GM13976 (cell line): ENCODE measurements around the gene DCST2.

Experiments
- DNase-seq: peaks from one replicate; pipeline ENCODE4 v3.0.0; 2012; ENCODE audit warnings: low spot score
- in situ Hi-C: fragments of 300-500 bp; cut with MboI; formaldehyde crosslinking; loops from one replicate; pipeline ENCODE4 v1.12.0; 2022; ENCODE audit warnings: low sequenced_read_pairs, mixed read lengths, inconsistent platforms; ENCODE audit not compliant: unreplicated experiment
- TF ChIP-seq, protein P1 (sequence below): IDR thresholded peaks from 2 replicates; pipeline ENCODE4 v1.5.1; 2012; ENCODE audit warnings: borderline replicate concordance, mild to moderate bottlenecking; ENCODE audit not compliant: insufficient read depth; ENCODE audit errors: extremely low read depth, missing control alignments, control extremely low read depth

Gene DCST2

DNA sequence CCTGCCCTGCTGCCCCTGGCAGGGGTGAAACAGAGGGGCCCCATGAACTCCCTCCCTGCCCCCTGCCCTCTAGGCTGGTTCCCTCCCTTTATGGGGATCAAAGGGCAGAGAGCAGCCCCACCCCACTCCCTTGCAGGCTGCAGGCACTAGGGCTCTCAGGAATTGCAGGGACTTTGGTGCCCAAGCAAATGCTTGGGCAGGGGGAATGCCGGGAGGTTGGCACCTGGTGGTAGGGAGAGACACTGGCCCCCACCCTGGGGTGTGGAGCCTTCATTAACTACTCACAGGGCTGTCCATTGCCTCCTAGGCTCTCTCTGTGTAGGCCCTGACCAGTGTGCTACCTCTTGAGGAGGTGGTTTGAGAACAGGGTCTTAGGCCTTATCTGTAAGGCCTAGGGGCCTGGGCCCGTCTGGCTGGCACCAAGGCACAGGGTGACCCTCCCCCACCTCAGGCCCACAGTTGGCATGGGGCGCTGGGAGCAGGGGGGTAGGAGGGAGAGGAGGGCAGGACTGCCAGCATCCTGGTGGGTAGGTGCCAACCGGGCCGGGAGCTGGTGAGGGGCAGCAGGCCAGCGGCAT, 26.2 kb downstream of the DCST2 start:
- no peak for DNase-seq
- TF ChIP-seq, protein P1, sequence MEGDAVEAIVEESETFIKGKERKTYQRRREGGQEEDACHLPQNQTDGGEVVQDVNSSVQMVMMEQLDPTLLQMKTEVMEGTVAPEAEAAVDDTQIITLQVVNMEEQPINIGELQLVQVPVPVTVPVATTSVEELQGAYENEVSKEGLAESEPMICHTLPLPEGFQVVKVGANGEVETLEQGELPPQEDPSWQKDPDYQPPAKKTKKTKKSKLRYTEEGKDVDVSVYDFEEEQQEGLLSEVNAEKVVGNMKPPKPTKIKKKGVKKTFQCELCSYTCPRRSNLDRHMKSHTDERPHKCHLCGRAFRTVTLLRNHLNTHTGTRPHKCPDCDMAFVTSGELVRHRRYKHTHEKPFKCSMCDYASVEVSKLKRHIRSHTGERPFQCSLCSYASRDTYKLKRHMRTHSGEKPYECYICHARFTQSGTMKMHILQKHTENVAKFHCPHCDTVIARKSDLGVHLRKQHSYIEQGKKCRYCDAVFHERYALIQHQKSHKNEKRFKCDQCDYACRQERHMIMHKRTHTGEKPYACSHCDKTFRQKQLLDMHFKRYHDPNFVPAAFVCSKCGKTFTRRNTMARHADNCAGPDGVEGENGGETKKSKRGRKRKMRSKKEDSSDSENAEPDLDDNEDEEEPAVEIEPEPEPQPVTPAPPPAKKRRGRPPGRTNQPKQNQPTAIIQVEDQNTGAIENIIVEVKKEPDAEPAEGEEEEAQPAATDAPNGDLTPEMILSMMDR = no peak

DNA sequence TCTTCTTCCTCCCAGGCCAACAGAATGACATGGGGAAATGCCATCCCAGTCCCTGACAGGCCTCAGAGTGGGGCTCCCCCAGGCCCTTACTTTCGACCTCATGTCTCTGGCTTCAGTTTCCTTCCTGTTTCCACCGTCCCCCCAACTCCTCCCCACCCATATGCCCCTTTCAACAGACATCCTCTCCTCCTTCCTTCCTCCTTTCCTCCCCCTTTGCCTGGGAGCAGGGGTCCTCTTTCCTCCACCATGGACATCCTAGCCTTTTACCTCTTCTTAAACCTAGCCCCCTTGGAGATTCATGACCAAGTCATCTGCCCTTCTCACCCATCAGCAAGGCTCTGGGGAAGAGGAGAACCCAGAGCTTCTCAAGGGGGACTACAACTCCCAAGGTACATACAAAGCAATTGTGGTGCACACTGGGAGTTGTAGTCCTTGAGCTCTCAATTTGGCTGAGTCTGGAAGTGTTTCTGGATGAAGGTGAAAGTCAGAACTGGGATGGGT, 26.9 kb downstream of the DCST2 start:
- TF ChIP-seq, protein P1 = no peak
- in situ Hi-C loops = no loop called here
- no peak for DNase-seq

More for the DNA sequence above, 26.2 kb downstream of the DCST2 start:
- in situ Hi-C loops = no loop called here

DNA sequence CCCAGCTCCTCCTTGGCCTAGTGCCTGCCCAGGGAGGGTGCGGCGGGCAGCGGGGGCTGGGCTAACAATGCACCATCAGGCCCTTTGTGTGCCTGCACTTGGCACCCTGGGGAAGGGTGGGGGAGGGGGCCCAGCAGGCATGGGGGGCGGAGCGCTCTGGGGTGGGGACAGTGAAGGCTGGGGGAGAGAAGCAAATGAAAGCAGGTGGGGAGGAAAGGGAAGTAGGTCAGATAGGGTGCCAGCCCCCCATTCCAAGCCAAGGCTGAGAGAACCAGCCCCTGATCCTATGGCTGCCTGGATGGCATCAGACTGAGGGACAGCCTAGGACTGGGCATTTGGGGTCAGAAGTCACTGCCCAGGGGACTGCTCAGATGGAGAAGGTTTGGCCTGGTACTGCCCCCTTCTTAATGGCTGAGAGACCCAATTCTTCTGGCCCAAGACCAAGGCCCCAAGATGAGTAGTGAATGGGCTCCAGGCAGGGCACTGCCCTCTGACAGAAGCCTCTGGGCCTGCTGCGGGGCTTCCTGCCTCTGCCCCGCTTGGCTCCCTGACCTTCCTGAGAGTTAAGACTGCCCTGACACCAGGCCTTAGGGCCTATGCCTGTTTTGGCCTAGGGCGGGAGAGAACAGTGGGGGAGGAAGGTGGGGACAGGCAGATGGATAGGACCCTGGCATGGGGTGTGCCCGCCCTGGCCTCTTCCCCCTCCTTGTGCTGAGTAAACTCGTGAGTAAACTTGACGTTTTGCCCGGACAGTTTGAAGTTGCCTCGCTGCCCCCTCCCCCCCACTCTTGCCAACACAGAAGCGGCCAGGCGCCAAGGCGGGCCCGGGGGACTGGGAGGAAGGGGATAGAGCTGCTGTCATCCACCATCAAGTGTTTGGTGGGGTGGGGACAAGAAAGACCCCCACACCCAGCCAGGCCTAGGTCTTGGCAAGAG, 28.2 kb downstream of the DCST2 start:
- in situ Hi-C loops = no loop called here
- TF ChIP-seq, protein P1 = no peak
- no peak for DNase-seq

DNA sequence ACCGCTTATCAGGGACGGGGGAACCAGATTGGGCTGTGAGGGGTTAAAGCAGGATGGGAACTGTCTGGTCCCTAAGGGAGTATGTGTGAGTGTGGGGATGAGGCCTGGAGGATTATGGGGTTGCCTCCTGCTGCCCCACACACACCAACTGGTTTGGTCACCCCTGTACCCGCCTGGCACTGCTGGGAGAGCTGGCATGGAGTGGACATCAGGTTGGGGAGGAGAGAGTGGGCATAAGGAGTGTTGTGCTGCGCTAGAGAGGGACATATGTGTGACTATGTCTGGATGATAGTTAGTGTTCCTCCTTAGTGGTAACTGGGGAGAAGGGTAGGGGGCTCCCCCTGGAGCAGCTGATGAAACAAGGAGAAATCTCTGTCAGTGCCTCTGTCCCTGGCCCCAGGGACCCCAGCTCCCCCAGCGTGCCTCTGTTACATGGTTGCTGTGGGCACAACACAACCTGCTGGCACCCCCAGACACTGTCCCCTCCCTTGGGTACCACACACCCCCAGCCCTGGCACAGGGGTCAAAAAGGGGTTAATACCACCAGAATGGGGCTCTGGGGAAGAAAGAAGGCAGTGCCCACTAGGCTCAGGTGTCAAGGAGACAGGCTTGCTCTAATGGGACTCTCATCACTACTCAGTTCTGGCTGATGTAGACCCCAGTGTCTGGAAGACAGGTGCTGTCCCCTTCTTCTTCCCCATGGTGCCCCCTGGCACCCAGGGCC, 29.1 kb downstream of the DCST2 start:
- DNase-seq = no peak
- TF ChIP-seq, protein P1 = no peak
- in situ Hi-C loops = no loop called here

DNA sequence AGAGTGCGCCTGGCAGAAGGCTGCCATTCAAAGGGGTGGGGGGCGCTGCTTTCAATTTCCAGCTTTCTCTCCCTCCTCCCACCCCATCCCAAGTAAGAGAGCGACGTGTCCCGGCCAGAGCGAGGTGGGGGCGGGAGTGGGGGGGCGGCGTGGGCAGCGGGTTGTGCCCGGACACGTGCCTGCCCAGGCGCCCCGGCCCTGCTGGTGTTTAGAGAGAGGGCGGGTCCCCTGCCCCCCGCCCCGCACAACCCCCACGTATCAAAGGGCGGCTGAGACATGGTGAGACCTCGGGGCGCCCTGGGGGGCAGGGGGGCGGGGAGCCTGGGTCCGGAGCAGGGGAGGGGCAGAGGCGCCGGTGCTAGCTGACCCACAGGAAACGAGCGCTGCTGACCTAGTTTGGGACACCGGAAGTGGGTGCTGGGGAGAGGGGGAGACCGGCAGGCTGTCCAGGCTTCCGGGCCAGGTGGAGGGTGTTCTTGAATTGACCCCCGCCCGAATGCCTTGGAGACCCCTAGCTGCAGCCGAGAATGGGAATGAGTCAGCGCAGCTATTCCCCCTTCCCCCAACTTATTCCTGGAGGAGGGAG, 29.7 kb downstream of the DCST2 start:
- peak; percentile 71 for DNase-seq
- in situ Hi-C loops = no loop called here
- TF ChIP-seq, protein P1 = no peak

DNA sequence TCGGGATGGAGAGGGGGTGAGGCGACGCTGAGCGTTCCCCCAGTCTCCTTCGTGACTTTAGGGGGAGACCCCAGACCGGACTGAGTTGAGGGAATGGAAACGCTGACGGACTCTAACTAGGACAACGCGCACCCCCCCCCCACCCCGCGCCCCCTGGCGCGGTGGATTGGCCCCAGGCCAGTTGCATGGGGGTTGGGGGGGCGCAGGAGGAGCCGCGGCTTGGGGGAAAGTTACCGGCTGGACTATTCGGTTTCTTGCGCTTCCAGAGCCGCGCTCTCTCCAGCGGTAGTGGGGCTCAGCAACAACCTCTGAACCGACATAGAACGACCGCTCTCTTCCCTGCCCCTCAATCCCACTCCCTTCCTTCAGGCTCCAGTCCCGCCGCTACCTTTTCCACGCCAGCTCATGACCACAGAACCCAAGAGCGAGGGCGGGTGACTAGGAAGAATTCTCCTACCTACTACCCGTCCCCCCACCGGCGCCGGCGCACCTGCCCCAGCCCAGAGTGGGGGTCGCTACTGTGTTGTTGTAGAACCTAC, 30.3 kb downstream of the DCST2 start:
- DNase-seq = no peak
- TF ChIP-seq, protein P1 = no peak
- in situ Hi-C loops = no loop called here
